Suppressor macrophage treated with lipopolysaccharide for 4 hours (primary cell): Measurements from ENCODE around the gene ICE2.
A peak's percentile ranks its signal among the peaks of the same experiment; 100 is the strongest.

Experiments
- DNase-seq: peaks from one replicate; pipeline ENCODE4 v3.0.0-alpha.2; 2020

Gene ICE2, protein sequence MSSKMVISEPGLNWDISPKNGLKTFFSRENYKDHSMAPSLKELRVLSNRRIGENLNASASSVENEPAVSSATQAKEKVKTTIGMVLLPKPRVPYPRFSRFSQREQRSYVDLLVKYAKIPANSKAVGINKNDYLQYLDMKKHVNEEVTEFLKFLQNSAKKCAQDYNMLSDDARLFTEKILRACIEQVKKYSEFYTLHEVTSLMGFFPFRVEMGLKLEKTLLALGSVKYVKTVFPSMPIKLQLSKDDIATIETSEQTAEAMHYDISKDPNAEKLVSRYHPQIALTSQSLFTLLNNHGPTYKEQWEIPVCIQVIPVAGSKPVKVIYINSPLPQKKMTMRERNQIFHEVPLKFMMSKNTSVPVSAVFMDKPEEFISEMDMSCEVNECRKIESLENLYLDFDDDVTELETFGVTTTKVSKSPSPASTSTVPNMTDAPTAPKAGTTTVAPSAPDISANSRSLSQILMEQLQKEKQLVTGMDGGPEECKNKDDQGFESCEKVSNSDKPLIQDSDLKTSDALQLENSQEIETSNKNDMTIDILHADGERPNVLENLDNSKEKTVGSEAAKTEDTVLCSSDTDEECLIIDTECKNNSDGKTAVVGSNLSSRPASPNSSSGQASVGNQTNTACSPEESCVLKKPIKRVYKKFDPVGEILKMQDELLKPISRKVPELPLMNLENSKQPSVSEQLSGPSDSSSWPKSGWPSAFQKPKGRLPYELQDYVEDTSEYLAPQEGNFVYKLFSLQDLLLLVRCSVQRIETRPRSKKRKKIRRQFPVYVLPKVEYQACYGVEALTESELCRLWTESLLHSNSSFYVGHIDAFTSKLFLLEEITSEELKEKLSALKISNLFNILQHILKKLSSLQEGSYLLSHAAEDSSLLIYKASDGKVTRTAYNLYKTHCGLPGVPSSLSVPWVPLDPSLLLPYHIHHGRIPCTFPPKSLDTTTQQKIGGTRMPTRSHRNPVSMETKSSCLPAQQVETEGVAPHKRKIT

DNA sequence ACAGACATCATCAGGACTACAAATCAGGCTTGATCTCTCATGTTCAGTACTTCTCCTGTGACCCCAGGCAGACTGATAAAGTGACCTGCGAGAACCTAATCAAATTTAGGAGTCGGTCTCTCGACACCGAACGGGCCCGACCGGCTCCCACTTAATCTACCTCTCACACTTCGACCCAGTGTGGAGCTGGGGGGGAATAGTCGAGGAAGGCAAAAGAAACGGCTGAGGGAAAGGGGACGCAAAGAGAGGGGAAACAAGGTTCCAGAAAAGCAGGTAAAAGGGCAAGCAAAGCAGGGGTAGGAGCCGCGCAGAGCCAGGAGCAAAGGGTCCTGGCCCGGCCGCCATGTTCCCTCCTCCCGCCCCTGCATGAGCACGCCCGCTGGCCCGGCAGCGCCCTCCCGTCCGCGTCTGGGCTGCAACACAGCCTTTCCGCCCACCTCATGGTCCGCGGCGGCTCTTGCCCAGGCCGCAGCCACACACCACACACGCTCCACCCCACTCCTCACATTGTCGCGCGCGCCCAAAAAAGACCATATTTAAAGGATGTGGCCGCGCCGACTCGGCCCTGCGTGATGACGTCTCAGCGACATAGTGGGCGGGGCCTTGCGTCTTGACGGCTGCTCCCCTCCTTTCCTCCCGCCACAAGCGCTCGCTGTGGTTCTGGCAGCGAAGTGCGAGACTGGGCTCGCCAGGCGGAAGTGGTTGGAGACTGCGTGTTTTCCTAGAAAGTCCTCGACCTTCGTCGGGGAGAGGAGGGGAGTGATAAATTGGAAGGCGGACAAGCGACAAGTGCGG is at the start of gene ICE2:
Gene ICE2 (minus strand): TSS at position 577 of the 795 bp plus-strand sequence. CDS start 1,165 bp downstream, outside the sequence.
- peak; percentile 97 for DNase-seq

DNA sequence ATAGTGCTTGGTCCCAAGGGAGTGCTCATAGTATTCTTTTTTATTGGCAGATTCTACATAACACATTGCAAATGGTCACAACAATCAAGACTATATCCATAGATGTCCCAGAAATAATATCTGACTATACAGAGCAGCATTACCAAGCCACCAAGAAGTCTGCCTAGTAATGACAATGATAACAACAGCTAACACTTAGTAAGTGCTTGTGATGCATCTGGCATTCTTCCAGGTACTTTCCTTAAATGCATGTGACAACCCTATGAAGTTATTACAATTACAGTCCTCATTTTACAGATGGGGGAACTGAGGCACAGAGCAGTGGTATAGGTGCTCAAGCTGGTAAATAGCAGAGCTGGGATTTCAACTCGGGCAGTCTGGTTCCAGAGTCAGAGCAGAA is 49.6 kb upstream of the ICE2 start:
- DNase-seq, result peak; percentile 33

DNA sequence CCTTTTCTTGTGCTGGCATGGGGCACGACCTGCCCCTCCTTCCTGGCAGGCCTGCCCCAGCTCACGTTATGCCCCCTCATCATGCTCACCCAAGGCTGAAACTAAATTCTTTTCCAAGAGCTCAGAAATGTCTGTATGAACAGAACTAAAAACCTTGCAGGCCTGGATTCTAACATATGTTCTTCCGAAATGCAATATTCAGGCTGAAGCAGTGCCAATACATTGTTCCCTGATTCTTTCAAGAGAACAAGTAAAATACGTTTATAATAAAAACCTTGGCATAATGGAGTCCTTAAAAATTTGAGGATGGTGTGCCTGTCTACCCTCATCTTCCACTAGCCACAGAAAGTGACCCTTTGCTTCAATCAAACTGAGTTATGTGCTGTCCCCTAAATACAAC is 48.5 kb upstream of the ICE2 start:
- DNase-seq, result no peak

DNA sequence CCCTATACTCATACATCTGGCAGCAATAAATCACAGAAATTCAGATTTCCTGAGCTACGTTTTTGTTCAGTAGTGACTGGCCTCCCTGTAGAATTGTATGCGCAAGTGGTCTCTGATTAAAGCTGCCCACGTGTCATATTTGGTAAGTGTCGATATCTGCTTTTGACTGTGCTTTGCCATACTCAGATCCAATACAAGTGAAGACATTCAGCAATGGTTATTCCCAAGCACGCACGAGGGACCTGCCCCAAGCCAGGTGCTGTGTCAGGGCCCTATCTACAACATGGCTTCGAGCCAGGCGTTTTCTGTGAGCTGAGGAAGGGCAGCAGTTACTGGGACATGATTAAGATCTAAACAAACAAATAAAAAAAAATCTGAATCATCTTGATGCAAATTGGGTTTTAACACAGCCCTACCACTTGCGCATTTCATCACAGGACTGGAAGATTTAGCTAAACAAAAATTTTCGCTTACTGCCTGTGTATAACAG is 47.2 kb upstream of the ICE2 start:
- DNase-seq, result no peak

DNA sequence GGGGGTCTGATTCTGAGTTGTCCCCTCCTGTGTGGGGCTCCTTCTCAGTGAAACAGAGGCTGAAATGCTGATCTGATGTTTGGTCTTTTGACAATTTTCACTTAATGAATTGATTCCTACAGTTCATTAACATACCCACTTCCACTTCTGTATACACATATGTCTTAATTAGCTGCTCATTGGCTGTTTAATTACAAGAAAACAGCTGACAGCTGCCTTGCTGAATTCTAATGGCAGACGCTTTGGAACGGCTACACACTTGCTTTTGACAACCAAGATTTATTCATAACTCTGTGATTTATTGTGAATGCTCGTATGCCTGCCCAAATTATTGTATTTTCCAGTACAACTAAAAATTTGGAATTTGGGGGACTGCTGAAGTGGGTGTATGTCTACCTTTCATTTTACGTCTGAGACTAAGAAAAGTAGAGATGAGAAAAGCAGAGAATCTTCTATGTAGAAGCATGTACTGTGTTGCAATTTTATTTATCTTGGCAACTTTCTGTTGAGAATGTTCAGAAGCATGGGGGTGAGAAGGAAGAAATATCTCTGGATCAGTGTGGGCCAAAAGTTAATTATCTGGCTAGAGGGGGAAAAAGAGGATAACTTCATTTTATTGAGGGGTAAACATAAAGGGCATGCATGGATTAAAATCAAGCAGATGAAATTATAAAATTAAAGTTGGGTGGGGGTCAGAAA is 46.5 kb upstream of the ICE2 start:
- no peak for DNase-seq

DNA sequence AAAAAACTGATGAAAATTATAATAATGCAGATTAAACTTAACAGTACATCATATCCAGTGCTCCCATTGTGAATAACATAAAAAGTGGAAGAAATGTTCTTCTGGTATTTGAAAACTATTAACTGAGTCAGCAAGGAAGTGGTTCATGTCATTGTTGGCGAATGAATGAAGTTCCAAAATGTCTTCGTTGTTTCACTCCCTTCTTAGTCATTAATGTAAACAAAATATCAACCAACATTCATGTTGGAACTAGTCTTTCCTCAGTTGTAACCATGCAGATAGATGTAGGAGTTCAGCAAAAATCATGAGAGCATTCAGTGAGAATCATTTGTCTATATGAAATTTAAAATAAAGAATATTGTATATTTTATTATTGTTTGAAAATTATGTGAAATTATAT is 44.1 kb upstream of the ICE2 start:
- DNase-seq, result no peak

DNA sequence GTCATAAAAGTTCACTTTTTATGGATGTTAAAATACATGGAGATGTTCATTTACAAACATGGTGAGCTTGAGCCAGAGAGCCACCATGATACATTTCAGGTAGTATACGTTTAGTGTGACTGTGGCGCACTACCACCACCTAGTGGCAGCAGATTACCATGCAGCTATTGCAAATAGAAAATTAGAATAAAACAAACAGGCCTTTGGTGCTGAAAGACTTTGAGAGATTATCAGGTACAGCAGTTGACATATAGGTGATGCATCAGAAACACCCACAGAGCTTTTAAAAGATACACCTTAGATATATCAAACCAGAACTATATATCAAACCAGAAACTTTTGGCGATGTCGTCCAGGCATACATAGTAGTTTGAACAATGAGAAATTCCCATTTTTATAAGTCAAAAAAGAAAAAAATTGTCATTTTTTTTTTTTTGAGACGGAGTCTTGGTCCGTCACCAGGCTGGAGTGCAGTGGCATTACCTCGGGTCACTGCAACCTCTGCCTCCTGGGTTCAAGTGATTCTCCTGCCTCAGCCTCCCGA is 42.0 kb upstream of the ICE2 start:
- DNase-seq, result peak; percentile 73

DNA sequence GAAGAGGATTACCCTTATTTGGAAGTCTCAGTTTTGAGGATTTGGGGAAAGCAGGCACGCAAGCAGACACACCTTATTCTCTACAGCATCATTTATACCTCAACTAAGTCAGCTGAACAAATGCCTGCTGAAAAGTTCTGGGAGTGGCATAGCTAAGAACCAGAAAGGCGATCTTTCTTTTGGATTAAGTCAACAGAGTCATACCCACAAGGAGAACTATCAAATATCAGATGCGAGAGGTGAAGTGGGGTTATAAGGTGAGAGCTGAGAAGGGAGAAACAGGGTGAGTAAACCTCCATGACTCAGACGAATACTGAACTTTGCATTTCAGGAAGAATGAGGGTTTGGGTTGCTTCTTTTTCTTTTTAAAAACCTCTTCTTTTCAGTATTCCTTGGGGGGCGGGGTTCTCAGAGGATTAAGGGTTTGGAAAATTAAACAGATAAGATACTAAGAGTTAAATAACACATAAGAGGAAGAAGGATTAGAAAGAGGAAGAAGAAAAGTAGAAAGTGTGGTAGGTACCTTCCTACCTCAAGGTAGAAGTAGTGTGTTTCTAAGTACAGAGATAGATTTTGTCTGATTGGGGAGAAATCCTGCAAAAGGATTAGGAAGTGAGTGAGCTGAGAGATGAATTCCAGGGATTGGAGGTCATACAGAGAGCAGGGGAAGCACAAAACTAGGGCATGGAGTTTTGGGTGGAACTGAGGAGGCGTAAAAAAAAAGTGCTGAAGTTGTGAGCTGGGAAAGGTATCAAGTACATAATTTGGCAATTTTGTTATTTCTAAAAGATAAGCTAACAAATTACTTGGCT is 41.3 kb upstream of the ICE2 start:
- DNase-seq, result no peak

DNA sequence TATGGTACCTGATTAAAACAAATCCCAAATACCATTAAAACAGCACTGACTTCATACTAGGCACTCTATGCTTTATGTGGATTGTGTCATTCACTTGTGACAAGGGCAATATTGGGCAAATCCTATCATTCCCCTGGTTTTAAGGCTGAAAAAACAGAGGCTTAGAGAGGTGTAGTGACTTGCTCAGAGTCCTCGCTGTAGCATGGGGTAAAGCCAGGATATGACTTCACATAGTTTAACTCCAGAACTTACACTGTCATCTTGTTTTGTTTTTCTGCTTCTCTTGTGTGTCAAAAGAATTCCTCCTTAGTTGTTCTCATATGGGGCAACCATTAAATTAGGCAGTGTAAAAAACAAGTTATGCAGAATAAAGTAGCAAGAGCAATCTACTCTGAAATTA is 40.3 kb upstream of the ICE2 start:
- DNase-seq, result no peak

DNA sequence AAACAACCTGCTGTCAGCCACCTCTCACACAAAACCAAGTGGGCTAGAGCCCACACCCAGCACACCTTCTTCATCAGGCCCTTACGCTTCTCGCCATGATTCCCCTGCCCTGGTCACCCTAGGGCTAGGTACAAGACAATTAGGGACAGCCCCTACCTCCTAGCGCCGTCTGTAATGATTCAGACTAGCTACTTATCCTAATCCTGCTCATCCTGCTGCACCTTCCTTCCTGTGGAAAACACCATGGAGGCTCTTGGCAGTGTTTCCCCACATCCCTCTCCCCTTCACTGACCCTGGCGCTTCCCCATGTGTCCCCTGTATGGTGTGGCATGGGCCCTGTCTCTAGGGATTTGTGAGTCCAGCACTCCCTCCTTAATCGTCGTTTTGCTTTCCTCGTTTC is 39.6 kb upstream of the ICE2 start:
- no peak for DNase-seq

DNA sequence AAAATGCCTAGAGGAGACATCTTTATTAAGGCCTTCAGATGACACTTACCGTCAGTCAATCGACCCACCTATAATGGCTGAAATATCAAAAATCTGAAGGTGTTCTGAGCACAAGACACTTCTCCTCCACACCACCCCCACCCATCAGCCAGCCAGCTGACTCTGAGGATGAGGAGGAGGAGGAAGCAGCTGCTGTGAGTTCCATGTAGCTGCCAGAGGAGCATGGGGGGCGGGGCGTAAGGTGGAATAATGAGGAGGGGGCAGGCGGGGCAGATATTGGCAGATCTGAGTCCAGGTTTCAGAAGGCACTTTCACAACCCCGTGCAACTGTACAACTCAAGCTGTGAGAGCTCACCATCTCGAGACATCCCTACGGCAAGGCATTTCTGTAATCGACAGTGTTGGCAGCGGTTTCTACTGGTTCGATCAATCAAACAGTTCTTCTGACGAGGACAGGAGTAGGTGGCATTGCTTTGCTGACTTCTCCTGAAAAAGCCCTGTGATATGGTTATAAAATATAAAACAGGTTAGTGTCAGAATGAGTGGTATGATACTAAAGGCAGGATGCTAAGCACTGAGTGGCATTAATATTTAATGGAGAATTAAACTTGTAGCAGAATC is 35.4 kb upstream of the ICE2 start:
- no peak for DNase-seq

DNA sequence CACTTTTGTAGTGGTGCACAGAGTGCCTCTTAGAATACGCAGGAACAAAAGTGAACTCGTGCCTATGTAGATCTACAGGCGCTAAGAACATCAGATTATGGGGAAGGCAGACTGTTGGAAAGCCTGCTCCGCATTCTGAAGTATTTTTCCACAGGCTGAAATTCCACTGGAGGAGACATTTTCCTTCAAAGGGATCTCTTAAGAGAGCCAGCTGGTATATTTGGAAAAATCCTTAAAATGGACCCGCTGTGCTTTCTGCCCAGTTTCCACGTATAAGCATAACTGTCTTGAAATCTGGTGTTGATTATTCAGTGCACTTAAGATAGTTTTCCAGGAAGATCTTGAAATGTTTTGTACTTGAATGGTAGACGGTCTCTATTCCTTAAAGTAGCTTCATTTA is 34.7 kb upstream of the ICE2 start:
- no peak for DNase-seq

DNA sequence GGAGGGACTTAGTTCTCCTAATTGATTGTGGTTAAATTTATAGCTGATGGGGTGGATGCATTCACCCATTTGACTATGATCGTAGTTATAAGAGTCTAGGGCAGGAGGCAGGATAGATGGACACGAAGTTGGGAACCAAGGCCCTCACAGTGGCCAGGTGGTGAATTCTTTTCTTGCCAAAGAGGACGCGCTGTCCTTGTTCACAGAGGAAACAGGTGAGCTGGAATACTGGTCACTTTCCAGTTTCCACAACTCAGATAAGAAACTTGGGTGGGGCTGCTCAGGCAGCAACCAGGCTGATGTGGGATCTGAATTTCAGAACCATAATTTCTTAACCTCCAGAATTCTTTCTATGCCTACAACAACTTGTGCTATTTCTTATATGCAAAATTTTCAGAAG is 34.0 kb upstream of the ICE2 start:
- DNase-seq, result no peak

DNA sequence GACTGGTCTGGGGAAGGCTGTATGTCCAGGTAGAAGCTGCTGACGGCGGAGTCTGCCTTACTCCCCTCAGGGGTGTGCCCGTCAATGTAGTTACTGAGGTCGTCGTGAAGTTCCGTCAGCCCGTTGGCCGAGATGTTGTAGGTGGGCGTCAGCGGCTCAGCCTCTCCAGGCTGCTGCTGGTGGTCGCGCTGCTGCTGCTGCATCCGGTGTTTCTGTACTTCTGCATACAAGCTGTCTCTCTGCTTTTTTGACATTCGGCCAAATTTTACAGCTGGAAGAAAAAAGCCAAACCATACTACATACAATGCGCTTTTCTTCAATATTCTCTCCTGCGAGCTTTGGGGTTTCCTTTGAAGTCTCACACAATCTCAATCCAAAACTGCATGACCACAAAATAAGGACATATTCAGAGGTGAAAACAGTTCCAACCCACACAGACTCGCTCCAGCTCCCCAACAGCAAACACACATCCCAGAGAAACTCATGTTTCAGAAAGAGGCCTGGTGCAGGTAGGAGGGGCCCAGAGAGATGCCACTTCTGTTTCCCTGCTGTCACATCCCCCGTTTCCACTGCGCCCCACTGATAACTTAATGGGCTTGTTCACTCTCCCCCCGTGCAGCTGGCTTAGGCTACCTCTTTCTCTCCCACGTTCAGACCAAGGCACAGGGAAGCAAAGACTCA is 32.5 kb upstream of the ICE2 start:
- no peak for DNase-seq

DNA sequence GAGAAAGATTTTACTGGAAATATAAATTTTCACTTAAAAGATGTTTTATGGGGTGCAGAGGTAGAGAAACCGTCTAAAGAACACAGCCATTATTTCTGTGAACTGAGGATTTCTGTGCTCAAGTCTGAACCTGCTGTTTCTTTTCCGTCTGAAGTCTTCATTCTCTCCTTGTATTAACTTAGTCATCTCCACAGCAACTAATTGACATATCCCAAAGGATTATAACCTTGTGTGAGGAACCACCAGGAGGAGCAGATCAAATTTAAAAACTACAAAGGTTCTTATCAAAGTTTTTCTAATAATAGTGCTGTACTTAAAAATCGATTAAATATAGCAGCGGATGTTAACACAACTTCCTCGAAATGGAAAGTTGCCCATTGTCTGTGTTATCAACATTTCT is 31.1 kb upstream of the ICE2 start:
- DNase-seq, result no peak

DNA sequence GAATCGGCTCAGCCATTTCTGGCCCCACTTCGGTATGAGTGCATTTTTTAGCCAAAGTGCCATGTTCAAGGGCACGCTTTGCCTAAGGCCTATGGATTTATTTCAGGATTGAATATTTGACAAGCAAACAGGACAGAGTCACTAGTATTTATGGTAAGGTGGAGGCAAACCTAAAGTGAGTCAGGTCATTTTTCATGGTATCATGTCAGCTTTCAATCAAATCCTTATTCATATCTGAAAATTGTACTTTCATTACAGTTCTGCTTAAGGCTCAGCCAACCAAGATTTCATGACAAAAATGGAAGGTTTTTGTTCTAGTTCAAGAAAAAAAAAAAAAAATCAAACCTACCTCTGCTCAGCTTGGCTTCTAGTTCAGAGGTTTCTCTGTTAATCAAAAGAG is 30.5 kb upstream of the ICE2 start:
- no peak for DNase-seq

DNA sequence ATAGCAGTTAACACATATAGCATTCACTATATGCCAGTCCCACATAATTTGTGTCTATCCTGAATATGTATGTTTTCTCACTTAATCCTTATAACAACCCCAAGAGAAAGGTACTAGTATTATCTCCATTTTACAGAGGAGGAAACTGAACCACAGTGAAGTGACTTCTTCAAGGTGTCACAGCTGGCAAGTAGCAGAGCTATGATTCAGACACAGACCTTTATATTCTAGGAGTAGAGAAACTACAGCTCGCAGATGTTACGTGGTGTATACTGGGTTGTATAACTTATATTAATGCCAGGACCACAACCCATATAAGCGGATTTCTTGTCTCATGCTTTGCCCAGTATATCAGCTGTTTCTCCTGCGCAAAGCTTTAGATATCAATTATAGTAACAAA is 29.5 kb upstream of the ICE2 start:
- no peak for DNase-seq

DNA sequence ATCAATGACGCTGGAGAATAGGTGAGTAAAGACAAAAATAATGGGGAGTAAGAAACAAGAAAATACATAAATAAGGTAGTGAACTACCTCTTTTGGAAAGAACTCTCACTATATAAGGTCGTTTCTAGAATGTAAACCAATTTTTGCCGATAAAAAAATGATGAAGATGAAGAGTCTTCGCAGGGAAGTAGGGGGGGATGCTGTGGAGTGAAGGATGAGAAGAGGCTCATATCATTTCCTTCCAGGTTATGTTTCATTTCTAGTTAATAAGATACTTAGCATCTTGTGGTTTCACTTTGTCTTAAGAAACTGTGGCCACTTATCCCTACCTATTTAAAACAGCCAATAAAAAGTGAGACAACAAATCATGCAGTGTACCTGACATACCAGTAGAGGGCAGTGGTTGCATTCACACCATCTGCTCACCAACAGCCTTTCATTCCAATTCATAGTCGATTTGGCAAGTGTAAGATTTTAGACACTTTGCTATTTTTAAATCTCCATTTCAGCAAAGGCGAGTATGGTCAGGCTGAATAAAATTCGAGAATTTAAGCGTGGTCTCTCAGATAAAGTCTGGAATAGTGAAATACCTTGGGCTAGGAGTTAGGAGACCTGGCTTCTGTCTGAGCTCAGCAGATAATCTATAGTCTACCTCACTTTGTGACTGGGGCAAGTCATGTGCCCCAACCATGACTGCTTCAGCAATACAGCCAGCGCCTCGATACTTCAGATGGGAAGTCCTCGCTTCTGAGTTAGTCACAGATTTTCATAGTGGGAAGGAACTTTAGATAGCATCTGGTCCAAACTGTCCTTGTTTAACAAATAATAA is 28.9 kb upstream of the ICE2 start:
- DNase-seq, result peak; percentile 62

DNA sequence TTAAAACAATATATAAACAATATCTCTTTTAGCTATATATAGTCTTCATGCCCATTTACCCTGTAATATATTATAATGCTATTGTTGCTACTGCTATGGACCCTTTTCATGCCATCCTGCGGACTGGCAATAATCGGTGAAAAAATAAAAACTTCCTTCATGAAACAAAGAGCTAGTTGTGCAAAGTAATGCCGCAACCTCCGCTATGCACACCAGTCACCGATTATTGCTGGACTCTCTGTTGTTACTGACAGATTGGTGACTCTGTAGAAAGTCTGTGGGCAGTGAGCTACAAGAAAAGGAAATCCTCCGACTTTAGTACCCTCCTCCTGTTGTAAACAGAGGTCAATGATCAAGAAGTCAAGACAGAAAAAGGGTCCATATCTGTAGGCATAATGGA is 17.9 kb upstream of the ICE2 start:
- no peak for DNase-seq
